ENCODE results near the gene PLAGL1. TPM values are rescaled to one million over a fixed set of nuclear protein-coding genes. Genes with fewer than 3 reads are reported as not detected.

The PLAGL1 gene
- total and polyA plus RNA-seq, 4 experiments from 2014 or later, result 0.89 to 4.7 (median 2.7) TPM

DNA sequence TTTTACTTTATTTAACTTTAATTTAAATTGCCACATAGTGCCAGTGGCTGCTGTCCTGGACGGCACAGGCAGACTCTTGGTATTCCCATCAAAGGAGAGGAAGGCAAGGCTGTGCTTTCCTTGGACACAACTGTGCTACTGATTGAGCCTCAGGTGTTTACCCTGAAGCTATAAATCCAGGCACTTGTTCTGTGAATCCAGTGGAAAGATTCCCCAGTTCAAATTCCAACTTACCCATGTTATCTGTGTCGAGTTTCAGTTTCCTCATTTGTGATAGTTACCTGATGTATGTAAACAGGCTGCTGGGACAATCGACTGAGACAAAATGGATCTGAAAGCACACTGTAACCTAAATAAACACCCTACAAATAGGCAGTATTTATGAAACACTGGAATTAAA, 57.2 kb downstream of the PLAGL1 start:
- no peak overlapping the region for H3K4me3 Mint-ChIP-seq
- ChIA-PET CTCF (ENCODE audit: partially characterized antibody) (interaction anchor here (0.9 to 1.6 kb wide), 3 partner anchors 9 to 11 kb away, joined by 3 to 4 read pairs (median 4); no protein-coding TSS in a partner anchor), POLR2A (ENCODE audit: partially characterized antibody) (no interaction called here)
- intact Hi-C loops (cut with micrococcal nuclease), result no loop called here
- H3K4me1 Mint-ChIP-seq, result no peaks in the 10 kb centered on the region
- peaks cover 0 to 9% of the 10 kb centered on the region in 2 donors for H3K36me3 Mint-ChIP-seq
- H3K9me3 Mint-ChIP-seq, result peaks cover 0 to 2% (median 0%) of the 10 kb centered on the region in 8 donors
- H3K27ac ChIP-seq (ENCODE audit: low read depth, low read length), result no peak overlapping the region
- no peaks in the 10 kb centered on the region for H3K36me3 ChIP-seq (ENCODE audit: insufficient read depth, low read length)
- H3K4me1 ChIP-seq (ENCODE audit: insufficient read depth, low read length), result no peaks in the 10 kb centered on the region
- no peak overlapping the region for H3K4me3 ChIP-seq (ENCODE audit: low read length in 2 of 2)
- no peaks in the 10 kb centered on the region for H3K27me3 Mint-ChIP-seq
- H3K9me3 ChIP-seq (ENCODE audit: control insufficient read depth in 1 of 2, low read length in 2 of 2), result no peaks in the 10 kb centered on the region
- no peaks in the 10 kb centered on the region for H3K27me3 ChIP-seq (ENCODE audit: insufficient read depth, low read length)
- DNase-seq, result no peak
- H3K27ac Mint-ChIP-seq, result no peak overlapping the region

DNA sequence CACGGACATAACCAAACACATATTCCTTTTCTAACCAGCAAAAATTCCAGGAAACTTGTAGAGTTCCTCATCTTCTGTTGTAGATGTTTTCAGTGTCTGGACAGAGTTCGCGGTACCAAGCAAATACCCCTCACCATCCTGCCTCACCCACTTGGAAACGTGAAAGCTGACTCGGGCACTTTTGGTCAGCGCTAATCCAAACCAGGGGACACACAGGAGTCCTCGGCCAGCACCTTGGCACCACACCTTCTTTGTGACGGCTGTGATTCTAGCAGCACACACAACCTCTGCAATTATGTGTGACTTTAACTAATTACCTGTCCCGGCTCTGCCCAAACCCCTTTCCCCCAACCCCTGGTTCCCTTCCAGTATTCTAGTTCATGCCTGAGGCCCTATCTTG, 58.1 kb downstream of the PLAGL1 start:
- Mint-ChIP-seq H3K27me3 (no peaks in the 10 kb centered on the region), H3K4me1 (no peaks in the 10 kb centered on the region), H3K4me3 (no peak overlapping the region), H3K9me3 (peaks cover 0 to 2% (median 0%) of the 10 kb centered on the region in 8 donors), H3K36me3 (peaks cover 0 to 9% of the 10 kb centered on the region in 2 donors), H3K27ac (no peak overlapping the region)
- DNase-seq, result no peak
- no peak overlapping the region for H3K27ac ChIP-seq (ENCODE audit: low read depth, low read length)
- POLR2A ChIA-PET (ENCODE audit: partially characterized antibody), result no interaction called here
- H3K4me1 ChIP-seq (ENCODE audit: insufficient read depth, low read length), result no peaks in the 10 kb centered on the region
- no peak overlapping the region for H3K4me3 ChIP-seq (ENCODE audit: low read length in 2 of 2)
- H3K36me3 ChIP-seq (ENCODE audit: insufficient read depth, low read length), result no peaks in the 10 kb centered on the region
- intact Hi-C loops (cut with micrococcal nuclease), result loop anchor here (10.0 kb wide), 1 partner anchor 115 kb away; no protein-coding TSS in a partner anchor
- no peaks in the 10 kb centered on the region for H3K9me3 ChIP-seq (ENCODE audit: control insufficient read depth in 1 of 2, low read length in 2 of 2)
- H3K27me3 ChIP-seq (ENCODE audit: insufficient read depth, low read length), result no peaks in the 10 kb centered on the region
- CTCF ChIA-PET (ENCODE audit: partially characterized antibody), result interaction anchor here (1.3 to 2.0 kb wide), 2 partner anchors 10 kb away, joined by 4 to 10 read pairs; no protein-coding TSS in a partner anchor

DNA sequence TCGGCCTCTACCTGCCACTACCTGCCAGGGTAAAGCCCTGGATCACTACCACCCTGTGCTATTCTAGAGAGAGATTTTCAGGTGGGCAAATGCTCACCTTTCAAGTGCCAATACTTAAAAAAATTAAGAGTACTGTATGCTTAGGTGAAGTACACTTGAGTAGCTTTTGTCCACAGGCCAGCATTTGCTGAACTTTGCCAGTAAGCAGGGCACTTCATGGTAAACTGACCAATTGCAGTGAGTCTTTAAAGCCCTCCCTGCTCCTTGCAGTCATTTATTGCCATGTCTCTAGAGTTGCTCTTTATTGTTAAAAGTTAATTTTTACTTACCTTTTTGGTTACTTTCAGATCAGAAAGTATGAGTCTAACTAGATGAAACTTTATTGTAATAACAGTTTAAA, 58.5 kb downstream of the PLAGL1 start:
- no peaks in the 10 kb centered on the region for H3K9me3 ChIP-seq (ENCODE audit: control insufficient read depth in 1 of 2, low read length in 2 of 2)
- ChIA-PET CTCF (ENCODE audit: partially characterized antibody) (interaction anchor here (1.0 to 2.0 kb wide), 2 partner anchors 10 to 11 kb away, joined by 3 to 10 read pairs; no protein-coding TSS in a partner anchor), POLR2A (ENCODE audit: partially characterized antibody) (no interaction called here)
- H3K4me1 Mint-ChIP-seq, result no peaks in the 10 kb centered on the region
- intact Hi-C loops (cut with micrococcal nuclease), result loop anchor here (10.0 kb wide), 1 partner anchor 115 kb away; no protein-coding TSS in a partner anchor
- no peak for DNase-seq
- H3K27ac ChIP-seq (ENCODE audit: low read depth, low read length), result no peak overlapping the region
- H3K4me1 ChIP-seq (ENCODE audit: insufficient read depth, low read length), result no peaks in the 10 kb centered on the region
- H3K27me3 Mint-ChIP-seq, result no peaks in the 10 kb centered on the region
- no peak overlapping the region for H3K4me3 Mint-ChIP-seq
- H3K27ac Mint-ChIP-seq, result no peak overlapping the region
- no peak overlapping the region for H3K4me3 ChIP-seq (ENCODE audit: low read length in 2 of 2)
- peaks cover 0 to 2% (median 0%) of the 10 kb centered on the region in 8 donors for H3K9me3 Mint-ChIP-seq
- H3K36me3 ChIP-seq (ENCODE audit: insufficient read depth, low read length), result no peaks in the 10 kb centered on the region
- H3K27me3 ChIP-seq (ENCODE audit: insufficient read depth, low read length), result no peaks in the 10 kb centered on the region
- H3K36me3 Mint-ChIP-seq, result peaks cover 0 to 9% of the 10 kb centered on the region in 2 donors

DNA sequence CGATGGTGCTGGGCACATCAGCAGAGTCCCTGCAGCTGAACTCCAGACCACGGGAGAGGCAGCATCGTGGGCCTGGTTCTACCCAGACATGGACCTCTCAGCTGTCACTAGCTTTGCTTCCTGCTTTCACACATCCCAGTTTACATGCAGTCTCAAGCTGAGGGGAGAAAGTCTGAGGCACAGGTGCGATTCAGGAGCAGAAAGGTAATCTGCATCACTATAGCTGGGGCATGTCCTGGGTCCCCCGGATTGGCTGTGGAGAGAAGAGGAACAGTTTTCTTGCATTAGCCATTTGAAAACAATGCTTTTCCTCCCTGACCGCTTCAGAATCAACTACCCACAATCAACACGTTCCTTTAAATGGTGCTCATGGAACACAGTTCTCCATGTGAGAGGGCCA, 59.9 kb downstream of the PLAGL1 start:
- Mint-ChIP-seq H3K9me3 (peaks cover 0 to 2% (median 0%) of the 10 kb centered on the region in 8 donors), H3K27me3 (no peaks in the 10 kb centered on the region), H3K4me1 (no peaks in the 10 kb centered on the region), H3K27ac (no peak overlapping the region), H3K4me3 (no peak overlapping the region), H3K36me3 (peaks cover 0 to 9% of the 10 kb centered on the region in 2 donors)
- H3K36me3 ChIP-seq (ENCODE audit: insufficient read depth, low read length), result no peaks in the 10 kb centered on the region
- CTCF ChIA-PET (ENCODE audit: partially characterized antibody), result interaction anchor here (2.0 kb wide), 1 partner anchor 8 kb away, joined by 10 read pairs; no protein-coding TSS in a partner anchor
- intact Hi-C loops (cut with micrococcal nuclease), result loop anchor here (10.0 kb wide), 1 partner anchor 117 kb away; no protein-coding TSS in a partner anchor
- POLR2A ChIA-PET (ENCODE audit: partially characterized antibody), result no interaction called here
- H3K9me3 ChIP-seq (ENCODE audit: control insufficient read depth in 1 of 2, low read length in 2 of 2), result no peaks in the 10 kb centered on the region
- H3K27me3 ChIP-seq (ENCODE audit: insufficient read depth, low read length), result no peaks in the 10 kb centered on the region
- H3K4me3 ChIP-seq (ENCODE audit: low read length in 2 of 2), result no peak overlapping the region
- no peak overlapping the region for H3K27ac ChIP-seq (ENCODE audit: low read depth, low read length)
- H3K4me1 ChIP-seq (ENCODE audit: insufficient read depth, low read length), result no peaks in the 10 kb centered on the region
- no peak for DNase-seq

DNA sequence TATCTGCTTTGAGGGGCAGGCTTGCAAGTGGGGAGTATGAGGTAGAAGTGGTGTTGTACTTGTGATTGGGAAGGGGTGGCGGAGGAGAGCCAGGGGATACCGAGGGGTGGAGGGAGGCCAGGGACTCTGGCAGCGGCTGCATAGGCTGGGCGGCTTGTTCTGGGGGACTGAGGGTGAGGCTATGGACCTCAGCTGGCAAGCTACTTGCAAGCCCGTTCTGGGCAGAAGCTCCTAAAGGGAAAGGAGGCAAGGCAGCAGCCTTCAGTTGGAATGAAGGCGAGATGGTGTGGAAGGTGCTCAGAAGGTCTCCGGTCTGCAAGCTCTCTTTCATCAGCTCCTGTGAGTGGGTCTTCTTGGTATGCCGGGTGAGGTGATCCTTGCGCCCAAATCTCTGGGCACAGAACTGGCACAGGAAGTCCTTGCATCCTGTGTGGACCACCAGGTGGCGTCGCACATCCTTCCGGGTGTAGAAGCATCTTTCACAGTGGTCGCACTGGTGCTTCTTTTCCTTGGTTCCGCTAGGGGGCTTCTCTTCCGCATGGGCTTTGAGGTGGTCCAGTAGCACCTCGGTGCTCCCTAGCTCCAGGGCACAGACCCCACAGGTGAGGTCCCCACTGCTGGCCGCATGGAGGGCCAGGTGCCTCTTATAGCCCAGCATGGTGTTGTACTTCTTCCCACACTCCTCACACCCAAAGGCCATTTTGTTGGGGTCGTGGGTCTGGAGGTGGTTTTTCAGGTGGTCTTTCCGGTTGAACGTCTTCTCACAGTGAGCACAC, 66.0 kb downstream of the PLAGL1 start:
- intact Hi-C loops (cut with micrococcal nuclease), result loop anchor here (2.0 to 10.0 kb wide), 4 partner anchors 123 to 1270 kb away; partner anchors contain the start of genes FUCA2 and SF3B5

DNA sequence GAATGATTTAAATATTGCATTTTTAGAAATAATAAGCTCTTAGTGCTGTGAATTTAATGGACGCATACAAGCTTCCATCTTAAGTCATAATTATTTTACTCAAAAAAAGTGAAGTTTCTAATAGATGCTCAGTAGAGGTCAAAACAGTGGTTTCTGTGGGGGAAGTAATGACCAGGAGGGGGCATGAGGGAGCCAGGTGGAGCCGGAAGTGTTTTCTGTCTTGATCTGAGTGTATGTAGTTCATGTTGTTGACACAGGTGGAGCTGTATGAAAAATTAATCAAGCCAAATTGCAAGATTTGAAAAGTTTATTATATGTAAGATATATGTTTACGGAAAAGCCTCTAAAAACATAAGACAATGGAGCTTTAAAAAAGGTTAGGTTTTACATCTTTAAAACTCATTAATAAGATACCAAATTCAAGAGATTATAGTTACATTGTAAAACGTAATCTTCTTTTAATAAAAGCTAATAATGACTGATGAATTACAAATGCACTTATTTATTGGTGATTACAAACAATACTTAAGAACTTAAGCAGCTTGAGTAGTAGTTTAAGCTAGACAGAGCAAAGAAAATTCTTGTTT, 68.0 kb downstream of the PLAGL1 start:
- peak; percentile 55 to 66 (median 58) for DNase-seq
- ChIA-PET CTCF (ENCODE audit: partially characterized antibody) (interaction anchor here (0.7 to 6.6 kb wide), 41 partner anchors 8 to 544 kb away, joined by 3 to 66 read pairs (median 4); partner anchors contain the start of gene SF3B5), POLR2A (ENCODE audit: partially characterized antibody) (interaction anchor here (1.3 kb wide), 1 partner anchor 123 kb away, joined by 5 read pairs; no protein-coding TSS in a partner anchor)
- Histone ChIP-seq H3K36me3 (ENCODE audit: insufficient read depth, low read length) (no peaks in the 10 kb centered on the region), H3K4me1 (ENCODE audit: insufficient read depth, low read length) (no peaks in the 10 kb centered on the region), H3K27me3 (ENCODE audit: insufficient read depth, low read length) (no peaks in the 10 kb centered on the region), H3K27ac (ENCODE audit: low read depth, low read length) (no peak overlapping the region), H3K9me3 (ENCODE audit: control insufficient read depth in 1 of 2, low read length in 2 of 2) (no peaks in the 10 kb centered on the region), H3K4me3 (ENCODE audit: low read length in 2 of 2) (no peak overlapping the region)
- Mint-ChIP-seq H3K4me3 (no peak overlapping the region), H3K36me3 (no peaks in the 10 kb centered on the region), H3K9me3 (no peaks in the 10 kb centered on the region), H3K27ac (no peak overlapping the region), H3K27me3 (peaks cover 4 to 5% of the 10 kb centered on the region in 2 donors), H3K4me1 (peaks cover 4 to 7% (median 6%) of the 10 kb centered on the region in 4 donors)
- intact Hi-C loops (cut with micrococcal nuclease), result loop anchor here (1.0 to 10.0 kb wide), 7 partner anchors 73 to 1272 kb away; partner anchors contain the start of genes FUCA2 and SF3B5

More for the DNA sequence above, 66.0 kb downstream of the PLAGL1 start:
- Mint-ChIP-seq H3K4me1 (peaks cover 4 to 7% (median 6%) of the 10 kb centered on the region in 4 donors), H3K27ac (no peak overlapping the region), H3K36me3 (peaks cover 0 to 4% of the 10 kb centered on the region in 2 donors), H3K27me3 (peaks cover 3 to 4% of the 10 kb centered on the region in 2 donors), H3K9me3 (peaks cover 0 to under 1% (median 0%) of the 10 kb centered on the region in 8 donors), H3K4me3 (no peak overlapping the region)
- ChIA-PET POLR2A (ENCODE audit: partially characterized antibody) (no interaction called here), CTCF (ENCODE audit: partially characterized antibody) (interaction anchor here (0.8 to 6.6 kb wide), 20 partner anchors 9 to 433 kb away, joined by 3 to 66 read pairs (median 4); partner anchors contain the start of gene PLAGL1)
- H3K4me3 ChIP-seq (ENCODE audit: low read length in 2 of 2), result no peak overlapping the region
- peak; percentile 22 to 44 (median 27) for DNase-seq
- H3K4me1 ChIP-seq (ENCODE audit: insufficient read depth, low read length), result no peaks in the 10 kb centered on the region
- H3K27me3 ChIP-seq (ENCODE audit: insufficient read depth, low read length), result no peaks in the 10 kb centered on the region
- H3K9me3 ChIP-seq (ENCODE audit: control insufficient read depth in 1 of 2, low read length in 2 of 2), result no peaks in the 10 kb centered on the region
- no peaks in the 10 kb centered on the region for H3K36me3 ChIP-seq (ENCODE audit: insufficient read depth, low read length)
- H3K27ac ChIP-seq (ENCODE audit: low read depth, low read length), result no peak overlapping the region

All from CD4-positive, alpha-beta memory T cell (primary cell).